OCI-LY1 (cell line): ENCODE data around the gene CDC7.
"Not testable (repeated sequence)": the region's sequence is repeated elsewhere in the genome, so short reads cannot be mapped to it uniquely, and the experiment has no call there.

Experiments
- EZH2 ChIP-seq: fragments of 200-600 bp; sonication (generic), shearing (Covaris generic); IDR thresholded peaks from 2 replicates; pipeline ENCODE4 v1.8.0; 2017; ENCODE audit warnings: borderline replicate concordance, mixed run types, mild to moderate bottlenecking, antibody characterized with exemption, low read length, moderate library complexity, mixed read lengths
- TF ChIP-seq, protein P1 (sequence below): fragments of 200-600 bp; sonication (generic), shearing (Covaris generic); IDR thresholded peaks from 2 replicates; pipeline ENCODE4 v1.5.1; 2017; ENCODE audit warnings: mild to moderate bottlenecking, antibody characterized with exemption, low read length, moderate library complexity, mixed read lengths

GRCh38 chr1:91465350-91465749, 35.3 kb upstream of the CDC7 start:
- TF ChIP-seq, protein P1, sequence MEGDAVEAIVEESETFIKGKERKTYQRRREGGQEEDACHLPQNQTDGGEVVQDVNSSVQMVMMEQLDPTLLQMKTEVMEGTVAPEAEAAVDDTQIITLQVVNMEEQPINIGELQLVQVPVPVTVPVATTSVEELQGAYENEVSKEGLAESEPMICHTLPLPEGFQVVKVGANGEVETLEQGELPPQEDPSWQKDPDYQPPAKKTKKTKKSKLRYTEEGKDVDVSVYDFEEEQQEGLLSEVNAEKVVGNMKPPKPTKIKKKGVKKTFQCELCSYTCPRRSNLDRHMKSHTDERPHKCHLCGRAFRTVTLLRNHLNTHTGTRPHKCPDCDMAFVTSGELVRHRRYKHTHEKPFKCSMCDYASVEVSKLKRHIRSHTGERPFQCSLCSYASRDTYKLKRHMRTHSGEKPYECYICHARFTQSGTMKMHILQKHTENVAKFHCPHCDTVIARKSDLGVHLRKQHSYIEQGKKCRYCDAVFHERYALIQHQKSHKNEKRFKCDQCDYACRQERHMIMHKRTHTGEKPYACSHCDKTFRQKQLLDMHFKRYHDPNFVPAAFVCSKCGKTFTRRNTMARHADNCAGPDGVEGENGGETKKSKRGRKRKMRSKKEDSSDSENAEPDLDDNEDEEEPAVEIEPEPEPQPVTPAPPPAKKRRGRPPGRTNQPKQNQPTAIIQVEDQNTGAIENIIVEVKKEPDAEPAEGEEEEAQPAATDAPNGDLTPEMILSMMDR, result not testable (repeated sequence)
- TF ChIP-seq EZH2, result not testable (repeated sequence)
